Esophagus squamous epithelium (tissue), 4 donors: Measurements from ENCODE around the gene HMMR.

ENCODE experiments used
- POLR2A ChIP-seq, 4 donors: fragments of 450-650 bp; IDR thresholded peaks; one replicate each; pipeline ENCODE4 v1.6.1; 2017; ENCODE audit warnings: antibody characterized with exemption in 4 of 4, mild to moderate bottlenecking in 4 of 4, moderate library complexity in 3 of 4
- TF ChIP-seq, protein P1 (sequence below), 6 experiments: fragments of 450-650 bp in 4 of 6; fragments of 200-600 bp in 2 of 6; sonication (generic) in 2 of 6; IDR thresholded peaks; one replicate each; pipeline ENCODE4 v1.5.1; 2016 to 2019; ENCODE audit warnings: antibody characterized with exemption in 6 of 6, mild to moderate bottlenecking in 4 of 6, moderate library complexity in 4 of 6

DNA sequence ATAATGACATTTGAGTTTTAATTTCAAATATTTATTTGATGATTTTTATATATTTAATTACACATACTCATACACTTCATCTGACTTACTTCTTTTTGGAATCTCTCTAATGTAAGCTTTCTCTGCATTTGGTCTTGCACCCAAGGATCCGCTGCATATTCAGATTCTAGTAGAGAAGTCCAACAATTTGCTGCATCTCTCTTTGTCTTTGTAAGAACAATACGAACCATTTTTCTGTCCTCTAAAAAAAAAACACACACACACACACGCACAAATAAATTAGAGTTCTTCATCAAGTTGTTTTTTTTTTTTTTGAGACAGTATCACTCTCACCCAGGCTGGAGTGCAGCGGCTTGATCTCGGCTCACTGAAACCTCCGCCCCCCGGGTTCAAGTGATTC lies 3.6 kb upstream of the HMMR start:
- TF ChIP-seq, protein P1, sequence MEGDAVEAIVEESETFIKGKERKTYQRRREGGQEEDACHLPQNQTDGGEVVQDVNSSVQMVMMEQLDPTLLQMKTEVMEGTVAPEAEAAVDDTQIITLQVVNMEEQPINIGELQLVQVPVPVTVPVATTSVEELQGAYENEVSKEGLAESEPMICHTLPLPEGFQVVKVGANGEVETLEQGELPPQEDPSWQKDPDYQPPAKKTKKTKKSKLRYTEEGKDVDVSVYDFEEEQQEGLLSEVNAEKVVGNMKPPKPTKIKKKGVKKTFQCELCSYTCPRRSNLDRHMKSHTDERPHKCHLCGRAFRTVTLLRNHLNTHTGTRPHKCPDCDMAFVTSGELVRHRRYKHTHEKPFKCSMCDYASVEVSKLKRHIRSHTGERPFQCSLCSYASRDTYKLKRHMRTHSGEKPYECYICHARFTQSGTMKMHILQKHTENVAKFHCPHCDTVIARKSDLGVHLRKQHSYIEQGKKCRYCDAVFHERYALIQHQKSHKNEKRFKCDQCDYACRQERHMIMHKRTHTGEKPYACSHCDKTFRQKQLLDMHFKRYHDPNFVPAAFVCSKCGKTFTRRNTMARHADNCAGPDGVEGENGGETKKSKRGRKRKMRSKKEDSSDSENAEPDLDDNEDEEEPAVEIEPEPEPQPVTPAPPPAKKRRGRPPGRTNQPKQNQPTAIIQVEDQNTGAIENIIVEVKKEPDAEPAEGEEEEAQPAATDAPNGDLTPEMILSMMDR (IDR thresholded peaks at IDR 0.05): no peak
- TF ChIP-seq POLR2A (IDR thresholded peaks at IDR 0.05): no peak
